DND-41 (cell line): Measurements from ENCODE around the gene UGT2B7.

Source experiments
- EZH2 ChIP-seq: IDR thresholded peaks from 3 replicates; pipeline ENCODE4 v1.6.1; 2012; ENCODE audit warnings: borderline replicate concordance, low read depth, mild to moderate bottlenecking, moderate library complexity, low read length, inconsistent platforms; ENCODE audit not compliant: severe bottlenecking
- TF ChIP-seq, protein P1 (sequence below): IDR thresholded peaks from 2 replicates; pipeline ENCODE4 v1.5.1; 2012; ENCODE audit warnings: borderline replicate concordance, low read length, moderate library complexity, mild to moderate bottlenecking; ENCODE audit not compliant: poor library complexity, severe bottlenecking; ENCODE audit errors: extremely low read depth

DNA sequence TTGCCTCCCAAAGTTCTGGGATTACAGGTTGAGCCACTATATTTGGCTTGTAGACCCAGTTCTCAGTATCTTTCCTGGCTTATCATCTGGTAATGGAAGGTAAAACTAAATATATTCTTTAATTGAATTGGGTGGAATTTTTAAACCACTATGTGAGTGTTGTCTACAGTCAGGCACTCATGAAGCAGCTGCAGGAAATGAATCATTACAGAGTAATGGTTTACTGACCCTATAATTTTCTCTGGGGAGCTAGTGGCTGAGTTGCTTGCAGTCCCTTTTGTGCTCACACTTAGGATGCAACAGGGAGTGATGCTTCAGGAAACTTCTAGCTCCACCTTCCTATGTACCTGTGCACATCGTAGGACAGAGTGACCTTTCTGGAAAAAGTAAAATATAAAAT lies 4.1 kb upstream of the UGT2B7 start:
- TF ChIP-seq, protein P1, sequence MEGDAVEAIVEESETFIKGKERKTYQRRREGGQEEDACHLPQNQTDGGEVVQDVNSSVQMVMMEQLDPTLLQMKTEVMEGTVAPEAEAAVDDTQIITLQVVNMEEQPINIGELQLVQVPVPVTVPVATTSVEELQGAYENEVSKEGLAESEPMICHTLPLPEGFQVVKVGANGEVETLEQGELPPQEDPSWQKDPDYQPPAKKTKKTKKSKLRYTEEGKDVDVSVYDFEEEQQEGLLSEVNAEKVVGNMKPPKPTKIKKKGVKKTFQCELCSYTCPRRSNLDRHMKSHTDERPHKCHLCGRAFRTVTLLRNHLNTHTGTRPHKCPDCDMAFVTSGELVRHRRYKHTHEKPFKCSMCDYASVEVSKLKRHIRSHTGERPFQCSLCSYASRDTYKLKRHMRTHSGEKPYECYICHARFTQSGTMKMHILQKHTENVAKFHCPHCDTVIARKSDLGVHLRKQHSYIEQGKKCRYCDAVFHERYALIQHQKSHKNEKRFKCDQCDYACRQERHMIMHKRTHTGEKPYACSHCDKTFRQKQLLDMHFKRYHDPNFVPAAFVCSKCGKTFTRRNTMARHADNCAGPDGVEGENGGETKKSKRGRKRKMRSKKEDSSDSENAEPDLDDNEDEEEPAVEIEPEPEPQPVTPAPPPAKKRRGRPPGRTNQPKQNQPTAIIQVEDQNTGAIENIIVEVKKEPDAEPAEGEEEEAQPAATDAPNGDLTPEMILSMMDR, result no peak
- TF ChIP-seq EZH2, result no peak
